NCI-H187 treated with DMSO at 0.1 percent for 48 hours (cell line): Measurements from ENCODE around the gene HTR3D.
"Not testable (repeated sequence)": the region's sequence is repeated elsewhere in the genome, so short reads cannot be mapped to it uniquely, and the experiment has no call there.

Experiments used
- DNase-seq: peaks from one replicate; lab custom pipeline; 2025; lab: John Stamatoyannopoulos, UW

HTR3D gene

GRCh38 chr3:184071142-184071541 lies 39.6 kb downstream of the HTR3D start:
- DNase-seq: not testable (repeated sequence)

GRCh38 chr3:184073621-184074020 lies 42.1 kb downstream of the HTR3D start:
- no peak for DNase-seq

DNA sequence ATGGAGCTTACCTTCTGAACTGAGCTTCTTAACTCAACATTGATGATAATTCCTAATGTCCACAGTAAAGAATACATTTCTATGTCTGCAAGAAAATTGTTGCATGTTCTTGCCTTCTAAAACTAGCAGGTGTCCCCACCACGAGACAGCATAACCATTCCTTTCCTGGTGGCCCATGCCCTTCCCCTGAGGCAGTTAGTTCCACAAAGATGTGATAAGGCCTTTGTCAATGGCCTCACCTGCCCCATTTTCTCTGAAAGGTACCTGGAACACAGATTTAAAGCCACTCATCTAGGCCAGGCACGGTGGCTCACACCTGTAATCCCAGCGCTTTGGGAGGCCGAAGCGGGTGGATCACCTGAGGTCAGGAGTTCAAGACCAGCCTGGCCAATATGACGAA lies 44.4 kb downstream of the HTR3D start:
- no peak for DNase-seq

DNA sequence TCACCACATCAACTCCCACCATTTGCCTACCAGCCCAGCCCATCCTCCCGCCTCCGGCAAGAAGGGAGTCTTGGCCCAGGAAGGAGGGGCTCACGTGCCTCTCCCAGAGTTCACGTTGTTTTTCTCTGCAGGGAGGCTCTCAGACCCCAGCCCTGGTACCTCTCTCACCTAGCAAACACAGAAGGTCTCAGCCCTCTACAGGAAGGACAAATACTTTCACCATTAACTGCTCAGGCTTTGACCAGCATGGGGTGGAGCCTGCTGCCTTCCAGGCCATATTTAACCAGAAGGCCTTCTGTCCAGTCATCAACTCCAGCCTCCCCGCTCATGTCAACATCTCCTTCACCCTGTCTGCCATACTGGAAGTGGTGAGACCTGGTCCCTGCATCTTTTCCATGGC lies 46.3 kb downstream of the HTR3D start:
- DNase-seq: no peak

- DNase-seq: no peak
Observed at GRCh38 chr3:184078851-184079250, 47.3 kb downstream of the HTR3D start.

GRCh38 chr3:184081116-184081830 lies 49.7 kb downstream of the HTR3D start:
- no peak for DNase-seq

DNA sequence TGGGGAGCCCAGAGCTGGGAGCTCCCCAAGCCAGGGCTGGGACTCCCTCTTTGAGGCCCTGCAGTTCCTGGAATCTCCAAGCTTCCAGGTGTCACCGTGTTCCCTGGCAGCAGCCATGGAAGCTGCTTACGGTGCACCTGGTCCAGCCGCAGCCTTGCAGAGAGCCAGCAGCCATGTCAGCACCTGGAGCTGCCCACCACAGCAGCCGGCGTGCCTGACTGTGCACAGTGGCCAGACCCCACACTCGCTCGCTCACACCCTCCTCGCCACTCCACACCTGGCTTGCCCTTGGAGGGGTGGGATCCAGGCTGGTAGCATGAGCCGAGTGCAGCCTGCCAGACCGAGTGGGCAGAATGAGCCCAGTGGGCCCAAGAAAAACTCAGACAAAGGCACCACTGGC lies 50.5 kb downstream of the HTR3D start:
- DNase-seq: no peak

DNA sequence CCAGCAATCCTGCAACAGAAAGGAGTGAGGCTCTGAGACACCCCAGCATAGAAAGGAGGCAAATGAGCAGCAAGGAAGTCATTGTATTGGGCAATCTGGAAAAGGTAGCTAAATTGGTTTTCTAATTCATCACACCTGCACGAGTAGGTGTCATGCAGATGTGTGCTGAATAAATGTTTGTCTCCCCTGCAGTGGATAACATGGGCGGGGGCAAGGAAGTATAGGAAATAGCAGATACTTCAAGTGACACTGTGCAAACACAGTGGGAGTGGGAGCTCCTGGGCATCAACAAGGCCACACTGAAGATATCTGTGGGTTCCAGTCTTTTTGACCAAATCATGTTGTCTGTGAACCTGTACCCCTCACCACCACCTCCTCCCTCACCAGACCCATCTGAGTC lies 50.9 kb downstream of the HTR3D start:
- no peak for DNase-seq

DNA sequence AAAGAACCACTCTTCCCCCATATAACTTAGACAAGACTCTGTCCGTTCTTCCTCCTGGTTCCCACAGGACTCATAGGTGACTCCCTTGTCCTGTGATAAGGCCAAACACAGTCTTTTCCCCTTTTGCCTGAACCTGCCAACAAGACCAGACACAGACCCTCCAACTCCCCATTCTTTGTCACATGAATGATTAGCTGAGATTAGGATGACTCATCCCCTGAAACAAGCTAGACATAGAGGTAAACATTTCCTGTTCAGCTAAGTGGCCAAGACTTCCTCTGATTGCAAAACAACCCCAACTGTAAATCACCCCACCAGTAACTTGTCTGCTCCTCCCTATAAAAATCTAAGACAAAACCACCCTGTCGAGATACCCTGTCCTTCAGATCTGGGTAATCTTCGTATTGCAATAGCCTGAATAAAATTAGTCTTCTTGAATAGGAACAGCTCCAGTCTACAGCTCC lies 53.9 kb downstream of the HTR3D start:
- no peak for DNase-seq
